ENCODE results near the gene FIBP.
A peak's percentile ranks its signal among the peaks of the same experiment; 100 is the strongest.
"Not testable (repeated sequence)": the region's sequence is repeated elsewhere in the genome, so short reads cannot be mapped to it uniquely, and the experiment has no call there.

Gene FIBP

DNA sequence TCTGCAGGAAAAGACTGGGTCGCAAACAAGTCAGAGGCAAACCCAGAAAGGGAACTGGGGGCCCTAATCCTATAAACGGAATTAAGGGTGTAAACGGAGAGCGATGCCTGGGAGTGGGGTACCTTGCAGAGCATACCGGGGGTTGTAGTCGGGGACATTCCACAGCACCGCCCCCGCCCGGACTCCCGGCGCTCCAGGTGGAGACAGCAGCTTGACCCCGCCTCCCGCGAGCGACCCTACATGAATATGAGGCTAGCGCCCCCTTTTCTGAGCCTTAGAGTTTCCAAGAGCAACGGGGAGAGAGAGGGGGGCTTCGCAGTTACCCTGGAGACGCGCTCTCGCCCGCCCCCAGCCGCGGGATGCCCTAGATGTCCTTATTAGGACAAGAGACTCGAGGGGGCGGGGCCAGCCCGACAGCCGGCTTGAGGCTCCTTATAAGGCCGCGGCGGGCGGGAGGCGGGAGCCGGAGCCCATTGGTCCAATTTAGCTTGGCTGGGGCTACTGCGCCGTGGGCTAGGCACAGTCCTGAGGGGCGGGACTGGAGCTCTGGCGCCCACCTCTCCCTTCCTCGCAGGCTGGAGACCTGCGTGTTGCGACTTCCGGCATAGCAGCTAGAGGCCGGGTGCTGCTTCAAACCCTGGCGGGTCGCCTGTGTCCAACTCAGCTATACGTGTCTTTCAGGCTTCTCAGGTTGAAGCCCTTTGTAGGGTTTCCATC, 29.0 kb downstream of the FIBP start:
- peak; percentile 94 for DNase-seq (ENCODE audit: low spot score)

DNA sequence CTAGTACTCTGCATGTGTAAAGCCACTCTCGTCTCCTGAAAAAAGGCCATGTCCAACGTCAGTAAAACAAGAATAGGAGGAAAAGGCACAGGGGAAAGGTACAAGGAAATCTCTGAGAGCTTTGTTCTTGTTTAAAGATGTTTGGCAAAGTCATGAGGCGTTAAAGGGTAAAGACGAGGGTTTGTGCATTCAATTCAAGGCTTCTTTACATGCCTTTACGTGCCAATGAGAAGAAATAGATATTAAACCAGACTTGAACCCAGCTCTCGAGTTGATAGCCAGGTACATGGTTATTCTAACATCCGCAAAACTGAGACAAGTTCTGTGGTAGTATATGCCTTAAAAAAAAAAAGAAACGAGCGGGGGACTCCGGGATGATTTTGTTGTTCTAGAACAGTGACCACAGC, 29.6 kb downstream of the FIBP start:
- no peak for DNase-seq (ENCODE audit: low spot score)

DNA sequence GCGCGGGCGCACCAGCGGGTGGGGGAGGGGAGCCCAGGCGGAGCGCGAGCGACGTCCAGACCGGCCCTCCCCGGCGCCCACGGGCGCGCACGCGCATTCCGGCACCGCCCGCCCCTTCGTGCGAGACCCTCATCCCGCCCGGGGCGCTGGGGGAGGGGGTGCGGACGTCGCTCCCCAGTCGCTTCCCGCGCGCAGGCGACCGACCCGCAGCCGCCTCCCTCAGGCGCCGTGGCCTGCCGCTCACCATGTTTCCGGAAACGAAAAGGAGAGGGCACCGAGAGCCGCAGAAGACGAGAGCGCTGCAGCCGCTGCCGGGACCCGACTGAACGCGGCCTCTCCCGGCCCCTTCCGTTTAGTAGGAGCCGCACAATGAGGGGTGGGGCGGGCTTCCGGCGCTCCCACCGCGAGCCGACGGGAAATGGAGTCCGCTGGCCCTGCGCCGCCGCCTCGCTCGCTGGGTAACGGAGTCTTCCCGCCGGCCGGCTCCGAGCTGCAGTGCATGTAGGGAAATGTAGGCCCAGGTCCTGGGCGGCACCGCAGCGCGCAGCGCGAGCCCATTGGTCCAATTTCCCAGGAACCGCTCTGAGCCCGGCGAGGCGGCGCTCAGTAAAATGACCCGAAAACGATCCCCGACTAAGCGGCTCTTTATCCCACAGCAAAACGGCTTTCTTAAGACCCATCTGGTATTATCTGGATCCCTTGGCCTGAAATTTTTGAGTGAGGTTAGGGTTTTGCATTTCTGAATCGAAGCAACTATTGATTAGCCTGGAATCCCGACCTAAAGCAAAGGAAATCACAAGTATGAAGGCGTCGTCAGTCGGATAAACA, 30.2 kb downstream of the FIBP start, which contains the start of gene CFL1:
CFL1 (minus strand) TSS at position 328 of the 828 bp plus-strand sequence; CDS start at position 247, 81 bp downstream.
- peak; percentile 89 for DNase-seq (ENCODE audit: low spot score)

DNA sequence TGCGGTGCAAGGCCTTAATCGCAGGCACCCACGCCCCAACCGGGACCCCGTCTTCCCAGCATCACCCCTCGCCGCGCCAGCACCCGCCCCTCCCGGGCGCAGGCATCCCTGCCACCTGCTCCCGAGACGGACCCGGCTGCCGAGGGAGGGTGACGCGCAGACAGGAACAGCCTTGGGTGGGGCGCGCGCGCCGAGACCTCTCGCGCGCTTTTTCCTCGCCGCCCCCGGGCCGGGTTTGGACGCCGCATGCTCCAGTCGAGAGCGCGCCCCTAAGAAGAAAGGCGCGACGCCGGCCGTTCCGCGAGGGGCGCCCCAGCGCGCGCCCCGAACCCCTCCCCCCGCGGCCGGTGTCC, 30.8 kb downstream of the FIBP start:
- DNase-seq (ENCODE audit: low spot score) = no peak

DNA sequence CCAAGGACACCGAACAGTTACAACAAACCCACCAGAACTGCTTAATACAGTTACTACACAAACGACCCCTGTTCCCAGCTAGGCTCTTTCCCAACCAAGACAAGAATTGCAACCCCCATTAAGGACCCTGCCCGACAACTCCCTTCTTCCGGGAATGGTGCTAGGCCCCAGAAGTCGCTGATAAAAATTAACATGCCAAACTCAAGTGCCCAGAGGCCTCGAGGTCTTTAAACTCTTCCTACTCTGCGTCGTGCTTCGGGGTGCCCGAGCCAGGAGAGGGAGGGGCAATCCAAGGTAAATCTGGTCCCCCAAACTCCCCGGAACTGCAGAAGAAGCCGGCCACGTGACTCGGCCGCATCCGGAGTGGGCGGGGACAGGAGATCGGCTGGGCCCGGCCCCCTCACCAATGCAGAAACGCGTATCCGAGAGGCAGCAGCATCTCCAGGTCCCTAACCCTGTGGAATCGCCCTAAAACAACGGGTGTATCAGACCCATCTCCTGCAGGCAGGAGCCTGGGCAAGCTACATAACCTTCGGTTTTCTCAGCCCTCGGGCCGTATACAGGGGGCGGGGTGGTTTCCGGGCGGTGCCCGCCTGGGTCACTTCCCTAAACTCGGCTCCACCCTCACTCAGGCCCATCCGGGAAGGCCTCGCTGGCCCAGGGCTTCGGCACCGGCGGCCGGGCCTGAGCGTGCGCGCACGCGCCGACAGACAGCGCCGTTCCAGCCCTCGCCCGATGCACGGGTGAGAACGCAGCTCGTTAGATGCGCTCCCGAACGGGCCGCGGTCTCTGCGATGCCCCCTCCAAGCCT, 31.4 kb downstream of the FIBP start:
- DNase-seq (ENCODE audit: low spot score) = no peak

DNA sequence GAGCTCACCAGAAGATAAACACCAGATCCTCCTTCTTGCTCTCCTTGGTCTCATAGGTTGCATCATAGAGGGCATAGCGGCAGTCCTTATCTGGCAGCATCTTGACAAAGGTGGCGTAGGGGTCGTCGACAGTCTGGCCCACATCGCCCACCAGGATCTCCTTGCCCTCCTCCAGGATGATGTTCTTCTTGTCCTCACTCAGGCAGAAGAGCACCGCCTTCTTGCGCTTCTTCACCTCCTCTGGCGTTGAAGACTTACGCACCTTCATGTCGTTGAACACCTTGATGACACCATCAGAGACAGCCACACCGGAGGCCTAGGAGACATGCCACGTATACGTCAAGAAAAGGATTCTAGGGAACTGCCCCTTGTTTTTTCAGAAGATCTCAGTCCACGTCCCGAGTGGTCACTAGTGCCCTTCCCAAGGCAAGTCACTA, 32.3 kb downstream of the FIBP start:
- no peak for DNase-seq (ENCODE audit: low spot score)

DNA sequence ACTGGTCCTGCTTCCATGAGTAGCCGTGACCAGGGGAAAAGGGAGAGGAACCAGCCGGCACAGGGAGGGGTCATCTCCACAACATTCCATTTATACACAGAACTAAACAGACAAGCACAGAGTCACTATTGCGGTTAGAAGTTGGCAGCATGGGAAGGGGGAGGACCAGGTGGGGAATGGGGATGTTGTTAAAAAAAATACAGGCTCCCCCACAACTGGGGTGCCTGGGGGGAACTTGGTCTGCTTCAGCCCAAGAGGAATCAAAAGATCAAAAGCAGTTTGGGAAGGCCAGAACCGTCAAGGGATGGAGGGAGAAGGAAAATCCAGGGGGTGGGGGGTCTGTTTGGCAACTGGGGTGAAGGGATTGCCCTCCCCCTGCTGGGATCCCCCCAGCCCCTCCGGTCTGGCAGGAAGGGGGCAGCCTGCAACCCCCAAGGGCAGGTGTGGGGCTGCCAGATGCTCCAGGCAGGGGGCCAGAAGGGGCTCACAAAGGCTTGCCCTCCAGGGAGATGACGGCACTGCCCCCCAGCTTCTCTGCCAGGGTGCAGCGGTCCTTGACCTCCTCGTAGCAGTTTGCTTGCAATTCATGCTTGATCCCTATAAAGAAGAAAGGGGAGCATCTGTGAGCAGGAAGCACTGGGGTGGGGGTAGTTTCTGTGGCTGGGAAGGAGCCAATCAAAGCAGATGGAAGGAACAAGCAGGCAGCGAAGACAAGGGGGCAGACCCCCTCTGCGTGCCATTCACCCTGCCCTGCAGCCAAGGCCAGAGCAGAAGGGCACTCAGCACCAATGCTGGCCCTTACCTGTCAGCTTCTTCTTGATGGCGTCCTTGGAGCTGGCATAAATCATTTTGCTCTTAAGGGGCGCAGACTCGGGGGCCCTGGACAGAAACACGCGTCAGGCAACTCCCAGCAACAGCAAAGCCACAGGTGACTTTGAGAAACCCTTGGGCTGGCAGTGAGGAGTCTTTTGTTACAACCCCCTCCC, 33.1 kb downstream of the FIBP start:
- DNase-seq (ENCODE audit: low spot score) = no peak

DNA sequence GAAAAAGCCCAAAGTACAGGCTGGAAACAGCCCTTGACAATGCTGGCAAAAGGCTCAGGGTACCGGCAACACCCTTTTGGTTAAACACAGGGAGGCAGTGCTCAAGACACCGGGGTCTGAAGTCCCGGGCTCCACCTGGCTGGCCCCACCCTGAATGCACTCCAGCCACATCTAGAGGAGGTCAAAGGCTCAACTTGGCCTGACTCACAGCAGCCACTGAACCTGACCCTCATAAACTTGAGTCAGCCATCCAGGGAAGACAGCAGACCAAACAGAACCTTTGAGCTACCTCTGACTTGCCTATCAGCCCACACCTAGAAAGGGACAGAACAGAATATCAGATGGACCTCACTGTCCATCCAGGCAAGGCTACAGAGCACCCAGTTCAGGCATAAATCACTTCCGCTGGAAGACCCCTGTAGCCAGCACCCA, 34.1 kb downstream of the FIBP start:
- DNase-seq (ENCODE audit: low spot score) = no peak

DNA sequence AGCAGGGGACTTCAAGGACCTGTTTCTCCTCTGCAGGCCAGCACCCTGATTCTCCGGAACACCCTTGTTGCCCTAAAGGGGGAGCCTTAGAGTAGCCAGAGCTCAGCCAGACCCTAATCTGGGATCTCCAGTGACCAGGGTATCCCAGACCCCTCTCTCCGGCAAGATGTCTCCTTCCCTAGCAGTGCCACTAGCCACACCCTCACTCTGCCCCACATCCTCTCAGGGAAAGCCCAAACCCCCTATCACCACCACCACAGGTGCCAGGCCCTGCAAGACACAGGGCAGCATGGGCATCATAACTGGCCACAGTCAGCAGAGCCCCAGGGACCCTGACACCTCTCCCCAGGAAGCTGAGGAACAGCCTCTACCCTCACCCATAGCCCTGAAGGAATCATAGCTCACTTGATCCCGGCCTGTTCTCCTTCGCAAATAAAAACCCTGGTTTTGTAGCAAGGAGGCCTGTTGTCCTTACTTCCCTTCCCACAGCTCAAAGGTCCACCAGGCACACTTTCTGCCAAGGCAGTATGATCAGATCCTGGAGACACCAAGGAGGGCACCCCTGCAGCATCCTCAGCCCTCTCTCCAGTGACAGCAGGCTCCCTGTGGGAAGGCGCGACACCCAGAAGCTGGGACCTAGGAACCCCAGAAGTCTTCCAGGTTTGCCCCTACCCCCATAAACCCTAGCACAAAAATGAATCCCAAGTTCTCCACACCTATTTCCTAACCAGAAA, 34.9 kb downstream of the FIBP start:
- no peak for DNase-seq (ENCODE audit: low spot score)

DNA sequence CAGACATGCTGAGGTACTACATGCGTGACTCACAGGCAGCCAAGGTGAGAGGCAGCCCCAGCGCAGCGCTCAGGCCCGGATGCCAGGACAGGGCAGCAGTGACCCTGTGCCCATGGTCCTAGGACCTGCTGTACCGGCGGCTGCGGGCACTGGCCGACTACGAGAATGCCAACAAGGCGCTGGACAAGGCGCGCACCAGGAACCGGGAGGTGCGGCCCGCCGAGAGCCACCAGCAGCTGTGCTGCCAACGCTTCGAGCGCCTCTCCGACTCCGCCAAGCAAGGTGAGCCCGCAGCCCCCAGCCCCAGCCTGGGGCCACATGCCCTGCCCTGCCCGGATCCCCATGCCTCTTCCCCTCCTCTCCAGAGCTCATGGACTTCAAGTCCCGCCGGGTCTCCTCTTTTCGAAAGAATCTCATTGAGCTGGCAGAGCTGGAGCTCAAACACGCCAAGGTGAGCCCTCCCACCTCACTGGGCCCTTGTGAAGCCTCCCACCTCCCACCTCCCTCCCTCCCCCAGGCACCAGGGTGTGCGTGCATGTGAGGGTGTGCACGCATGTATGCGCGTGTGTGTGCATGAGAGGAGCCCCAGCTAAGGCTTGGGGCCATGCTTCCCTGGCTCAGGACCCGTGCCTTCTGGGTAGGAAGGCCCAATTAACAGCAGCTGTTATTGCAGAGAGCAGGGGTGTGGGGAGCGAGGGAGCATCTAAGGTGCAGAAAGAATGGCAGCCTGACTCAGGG, 35.6 kb downstream of the FIBP start:
- no peak for DNase-seq (ENCODE audit: low spot score)

DNA sequence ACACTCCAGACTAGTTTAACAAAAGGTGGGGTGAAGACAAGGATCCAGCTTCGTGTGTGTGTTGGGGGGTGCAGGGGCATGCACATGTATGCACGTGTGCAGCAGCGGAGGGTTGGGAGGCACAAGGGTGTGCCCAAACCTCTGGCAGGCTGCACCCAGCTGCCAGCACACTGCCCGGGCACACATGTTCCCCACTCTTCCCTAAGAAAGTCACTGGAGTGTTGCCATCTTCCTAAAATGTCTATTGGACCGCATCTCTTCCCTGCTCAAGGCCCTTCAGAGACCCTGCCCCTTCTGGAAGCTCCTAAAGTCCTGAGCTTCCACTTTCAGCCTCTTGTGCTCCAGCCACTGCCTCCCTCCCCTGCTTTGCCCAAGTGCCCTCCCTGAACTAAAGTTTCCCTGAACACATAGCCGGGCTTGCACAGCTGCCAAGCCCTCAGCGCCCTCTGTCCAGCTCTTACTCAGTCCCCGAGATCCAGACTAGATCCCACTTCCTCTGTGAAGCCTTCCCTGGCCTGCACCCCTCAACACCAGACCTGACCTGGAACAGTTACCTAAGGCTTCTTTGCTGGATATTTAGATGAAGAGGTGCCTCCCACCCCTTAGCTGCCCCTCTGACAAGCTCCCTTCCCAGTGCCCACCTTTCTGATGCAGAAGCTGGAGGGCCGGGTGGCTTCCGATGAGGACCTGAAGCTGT, 36.3 kb downstream of the FIBP start:
- no peak for DNase-seq (ENCODE audit: low spot score)

DNA sequence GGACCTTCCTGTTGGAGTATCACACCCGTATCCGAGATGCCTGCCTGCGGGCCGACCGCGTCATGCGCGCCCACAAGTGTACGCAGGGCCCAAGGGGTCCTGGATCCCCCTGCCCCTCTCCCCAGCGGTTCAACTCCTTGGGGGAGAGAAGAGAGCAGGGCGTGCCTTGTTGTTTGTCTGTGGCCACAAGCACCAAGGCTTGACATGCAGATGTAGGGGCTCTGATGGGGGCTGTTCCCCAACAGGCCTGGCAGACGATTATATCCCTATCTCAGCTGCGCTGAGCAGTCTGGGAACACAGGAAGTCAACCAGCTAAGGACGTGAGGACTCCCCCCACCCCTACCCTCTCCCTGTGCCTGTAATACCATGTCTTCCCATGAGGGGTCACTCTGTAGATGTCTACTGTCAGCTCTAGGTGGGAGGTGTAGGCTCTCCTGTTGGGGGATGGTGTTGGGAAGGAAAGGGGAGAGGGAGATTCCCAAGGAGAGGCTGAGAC, 37.1 kb downstream of the FIBP start:
- no peak for DNase-seq (ENCODE audit: low spot score)

DNA sequence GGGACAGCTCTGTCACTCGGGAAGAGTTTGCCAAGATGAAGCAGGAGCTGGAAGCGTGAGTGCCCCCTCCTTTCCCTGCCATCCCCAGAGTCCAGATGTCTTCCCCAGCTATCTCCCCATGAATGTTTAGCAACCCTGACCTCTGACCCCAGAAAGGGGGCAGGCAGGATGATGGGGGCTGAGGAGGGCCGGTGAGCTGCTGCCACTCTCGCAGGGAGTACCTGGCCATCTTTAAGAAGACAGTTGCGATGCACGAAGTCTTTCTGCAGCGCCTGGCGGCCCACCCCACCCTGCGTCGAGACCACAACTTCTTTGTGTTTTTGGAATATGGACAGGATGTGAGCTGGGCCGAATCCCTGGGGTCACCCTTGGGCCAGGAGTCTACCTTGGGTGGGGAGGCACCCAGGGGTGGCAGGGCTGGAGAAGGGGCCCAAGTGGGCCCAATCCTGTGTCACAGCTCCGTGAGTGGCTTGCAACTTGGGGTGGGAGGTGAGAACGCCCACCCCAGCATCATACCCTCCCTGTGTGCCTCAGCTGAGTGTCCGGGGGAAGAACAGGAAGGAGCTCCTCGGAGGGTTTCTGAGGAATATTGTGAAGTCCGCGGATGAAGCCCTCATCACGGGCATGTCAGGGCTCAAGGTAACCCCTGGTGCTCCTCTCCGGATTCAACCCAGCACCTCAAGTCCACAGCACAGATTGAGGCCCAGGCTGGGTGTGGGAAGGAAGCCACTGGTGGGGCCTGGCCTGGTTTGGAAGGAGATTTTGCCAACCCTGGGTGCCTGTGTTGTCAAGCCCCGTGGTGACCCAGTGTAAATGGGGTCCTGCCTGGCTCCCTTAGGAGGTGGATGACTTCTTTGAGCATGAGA, 37.8 kb downstream of the FIBP start:
- DNase-seq (ENCODE audit: low spot score) = no peak

DNA sequence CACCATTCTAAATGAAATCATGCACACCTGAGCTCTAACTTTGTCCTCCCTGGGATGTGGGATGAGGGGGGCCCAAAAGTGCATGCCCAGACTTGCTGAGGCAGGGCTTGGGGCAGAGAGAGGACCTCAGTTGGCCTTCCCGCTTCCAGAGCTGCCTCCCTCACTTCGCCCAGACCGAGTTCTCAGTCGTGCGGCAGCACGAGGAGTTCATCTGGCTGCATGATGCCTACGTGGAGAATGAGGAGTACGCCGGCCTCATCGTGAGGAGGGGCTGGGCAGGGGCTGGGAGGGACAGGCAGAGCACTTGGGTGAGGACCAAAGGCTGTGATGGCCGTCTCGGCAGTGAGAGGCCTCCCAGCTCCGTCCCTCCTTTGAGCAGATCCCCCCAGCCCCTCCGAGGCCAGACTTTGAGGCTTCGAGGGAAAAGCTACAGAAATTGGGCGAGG, 38.5 kb downstream of the FIBP start:
- no peak for DNase-seq (ENCODE audit: low spot score)

DNA sequence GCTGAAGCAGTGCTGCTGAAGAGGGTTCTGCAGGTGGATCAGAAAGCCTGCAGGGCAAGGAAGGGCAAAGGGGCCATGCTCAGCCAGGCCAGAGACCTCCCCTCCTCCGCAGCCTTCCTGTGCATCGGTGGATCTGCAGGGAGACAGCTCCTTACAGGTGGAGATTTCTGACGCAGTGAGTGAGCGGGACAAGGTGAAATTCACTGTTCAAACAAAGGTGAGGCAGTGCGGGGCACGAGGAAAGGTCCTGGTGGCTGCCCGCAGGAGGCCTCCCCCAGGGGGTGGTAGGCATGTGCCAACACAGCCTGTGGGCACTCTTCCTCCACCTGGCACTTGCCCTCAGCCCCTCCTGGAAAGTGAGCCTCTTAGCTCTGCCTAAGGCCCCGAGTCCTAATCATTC, 38.9 kb downstream of the FIBP start:
- DNase-seq (ENCODE audit: low spot score) = no peak

DNA sequence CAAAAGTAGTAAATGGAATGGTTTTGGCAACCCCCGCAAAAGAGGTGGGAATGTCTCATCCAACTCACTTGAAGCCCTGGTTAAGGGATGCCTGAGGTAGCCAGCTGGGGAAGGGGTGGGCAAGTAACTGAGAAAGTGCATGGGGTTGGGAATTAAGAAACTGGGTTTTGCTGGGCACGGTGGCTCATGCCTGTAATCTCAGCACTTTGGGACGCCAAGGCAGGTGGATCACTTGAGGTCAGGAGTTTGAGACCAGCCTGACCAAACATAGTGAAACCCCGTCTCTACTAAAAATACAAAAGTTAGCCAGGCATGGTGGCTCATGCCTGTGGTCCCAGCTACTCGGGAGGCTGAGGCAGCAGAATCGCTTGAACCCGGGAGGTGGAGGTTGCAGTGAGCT, 39.6 kb downstream of the FIBP start:
- not testable (repeated sequence) for DNase-seq (ENCODE audit: low spot score)

DNA sequence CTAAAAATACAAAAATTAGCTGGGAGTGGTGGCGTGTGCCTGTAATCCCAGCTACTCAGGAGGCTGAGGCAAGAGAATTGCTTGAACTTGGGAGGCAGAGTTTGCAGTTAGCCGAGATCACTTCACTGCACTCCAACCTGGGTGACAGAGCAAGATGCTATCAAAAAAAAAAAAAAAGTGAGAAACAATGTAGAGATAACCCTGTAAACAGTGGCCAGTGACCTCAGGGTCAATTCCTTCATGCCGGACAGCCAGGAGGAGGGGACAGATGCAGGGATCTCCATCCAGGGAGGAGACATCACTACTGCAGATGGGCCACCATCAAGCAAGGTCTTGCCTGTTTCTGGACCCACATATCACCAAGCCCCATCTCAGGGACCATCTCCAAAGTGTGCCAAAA, 40.5 kb downstream of the FIBP start:
- DNase-seq (ENCODE audit: low spot score) = no peak

All from COLO829 (cell line).